K562 (cell line): ENCODE measurements around the gene LENEP. TPM values are rescaled to one million over a fixed set of nuclear protein-coding genes. Genes with fewer than 3 reads are reported as not detected.

ENCODE experiments used
- ATAC-seq: fragments of 200-7000 bp; cut with Tn5 transposase; 3 replicates; pipeline ENCODE4 v1.9.1; 2020; ENCODE audit warnings: moderate library complexity
- BruUV-seq: library from RNA; stranded (reverse); fragments of 400-500 nt; replicated peaks from 2 replicates; lab custom pipeline; 2021; lab: Mats Ljungman, UMichigan
- CTCF ChIA-PET: fragments of 300-600 bp; formaldehyde crosslinking; extraction: SDS; loops from one replicate; lab custom pipeline; 2021; ENCODE audit warnings: low intra/inter-chr PET ratio; lab: Yijun Ruan, JAX
- POLR2A ChIA-PET: fragments of 300-600, 350-650 bp; sonication (Branson Sonifier 250); formaldehyde crosslinking; extraction: SDS; loops from one replicate; lab custom pipeline; 2021; ENCODE audit warnings: antibody characterized with exemption, inconsistent platforms; lab: Yijun Ruan, JAX
- DNase-seq, 4 experiments: peaks; one replicate each; pipeline versions ENCODE4 v3.0.0 to v3.0.0-alpha.2; 2011 to 2018; ENCODE audit warnings: low spot score in 3 of 4, mixed read lengths in 3 of 4; ENCODE audit errors: extremely low read depth in 1 of 4
- FAIRE-seq: peaks from 2 replicates; lab custom pipeline; 2011; peaks lifted over from hg19 to GRCh38; lab: Jason Lieb, UNC
- H2AFZ ChIP-seq: 2 replicates; pipeline ENCODE4 v1.6.0; 2011; ENCODE audit warnings: low read depth, low read length, control low read depth, inconsistent platforms
- H3K27ac ChIP-seq: fragments of 200-600 bp; 3 replicates; pipeline ENCODE4 v1.8.0; 2011; ENCODE audit warnings: low read depth, mild to moderate bottlenecking, control low read depth, inconsistent platforms, low read length, moderate library complexity, mixed read lengths; ENCODE audit errors: extremely low read depth
- H3K27me3 ChIP-seq, 2 experiments: fragments of 300-600 bp in 1 of 2; 2 replicates in 1 of 2; 3 replicates in 1 of 2; pipeline versions ENCODE4 v1.6.0 to v1.8.0; 2011; ENCODE audit warnings: inconsistent platforms in 2 of 2, low read length in 2 of 2, mild to moderate bottlenecking in 1 of 2, mixed read lengths in 1 of 2, moderate library complexity in 1 of 2; ENCODE audit not compliant: control insufficient read depth in 2 of 2, insufficient read depth in 2 of 2
- H3K36me3 ChIP-seq: fragments of 300-600 bp; 3 replicates; pipeline ENCODE4 v1.8.0; 2011; ENCODE audit warnings: mild to moderate bottlenecking, low read length, inconsistent platforms; ENCODE audit not compliant: control insufficient read depth, insufficient read depth
- H3K4me1 ChIP-seq, 2 experiments: fragments of 200-600 bp in 1 of 2; replicated peaks in 1 of 2; 2 replicates in 1 of 2; 3 replicates in 1 of 2; pipeline versions ENCODE4 v1.5.1 to v1.8.0; 2011; ENCODE audit warnings: inconsistent platforms in 2 of 2, low read length in 2 of 2, mild to moderate bottlenecking in 1 of 2, mixed read lengths in 1 of 2, moderate library complexity in 1 of 2; ENCODE audit not compliant: control insufficient read depth in 2 of 2, insufficient read depth in 2 of 2
- H3K4me2 ChIP-seq: 2 replicates; pipeline ENCODE4 v1.6.1; 2011; ENCODE audit warnings: low read length, control low read depth, inconsistent platforms, mixed read lengths; ENCODE audit not compliant: insufficient read depth
- H3K4me3 ChIP-seq: fragments of 200-600 bp; sonication (generic), shearing (Covaris generic); 2 replicates; pipeline ENCODE4 v1.5.1; 2016; ENCODE audit warnings: control low read depth, inconsistent platforms
- H3K79me2 ChIP-seq: fragments of 200-600 bp; 3 replicates; pipeline ENCODE4 v1.8.0; 2011; ENCODE audit warnings: low read length, inconsistent platforms; ENCODE audit not compliant: control insufficient read depth, insufficient read depth
- H3K9ac ChIP-seq, 2 experiments: 2 replicates each; pipeline versions ENCODE4 v1.6.0 to v1.6.1; 2011; ENCODE audit warnings: low read depth in 2 of 2, low read length in 2 of 2, control low read depth in 1 of 2, inconsistent platforms in 1 of 2, mild to moderate bottlenecking in 1 of 2, mixed read lengths in 1 of 2; ENCODE audit not compliant: insufficient read depth in 1 of 2
- H3K9me1 ChIP-seq: one replicate; pipeline ENCODE4 v1.6.0; 2011; ENCODE audit warnings: inconsistent platforms, mild to moderate bottlenecking, low read length, moderate library complexity; ENCODE audit not compliant: control insufficient read depth, insufficient read depth
- H3K9me3 ChIP-seq: replicated peaks from 2 replicates; pipeline ENCODE4 v1.5.1; 2011; ENCODE audit warnings: low read depth, low read length, inconsistent platforms; ENCODE audit not compliant: control insufficient read depth, insufficient read depth
- H4K20me1 ChIP-seq: replicated peaks from 2 replicates; pipeline ENCODE4 v1.6.1; 2011; ENCODE audit warnings: low read length, inconsistent platforms, mixed read lengths; ENCODE audit not compliant: control insufficient read depth, insufficient read depth
- KDM5B ChIP-seq: fragments of 200-600 bp; sonication (generic); IDR thresholded peaks from 2 replicates; pipeline ENCODE4 v1.6.1; 2012; ENCODE audit warnings: low read depth, mild to moderate bottlenecking, moderate library complexity, low read length, control low read depth, inconsistent platforms; ENCODE audit not compliant: insufficient replicate concordance
- POLR2G ChIP-seq: fragments of 200-400 bp; formaldehyde crosslinking; IDR thresholded peaks from 2 replicates; pipeline ENCODE4 v1.6.1; 2017; ENCODE audit warnings: low read depth, mild to moderate bottlenecking, antibody characterized with exemption, low read length, moderate library complexity
- RBFOX2 ChIP-seq: fragments of 200-400 bp; formaldehyde crosslinking; IDR thresholded peaks from 2 replicates; pipeline ENCODE4 v1.6.1; 2017; ENCODE audit warnings: low read depth, mild to moderate bottlenecking, low read length, moderate library complexity
- WGBS: fragments of 100-300 bp; shearing (Covaris generic); methylation state at CpG from one replicate; pipeline ENCODE4 v1.1.6; 2016; ENCODE audit warnings: low coverage, mixed read lengths; ENCODE audit not compliant: insufficient coverage; ENCODE audit errors: missing lambda C conversion rate; 5-methylcytosine and 5-hydroxymethylcytosine counted together
- in situ Hi-C: fragments of 300-500 bp; cut with MboI; formaldehyde crosslinking; loops from 4 replicates; pipeline ENCODE4 v1.15.0; 2018; ENCODE audit warnings: inconsistent platforms, mixed read lengths
- intact Hi-C: fragments of 100-400 bp; cut with micrococcal nuclease; formaldehyde crosslinking; loops from 2 replicates; pipeline ENCODE4 v1.14.2; 2022
- polyA plus RNA-seq, 8 experiments: library from polyadenylated mRNA; depleted of rRNA in 4 of 8; stranded (reverse) in 5 of 8; unstranded in 3 of 8; fragments of >200 nt; fragmentation: Nextera tagmentation in 2 of 8; fragmentation: Illumina TruSeq in 1 of 8; extraction: Ambion mirVana in 2 of 8; extraction: Trizol in 1 of 8; gene quantifications; 2 replicates each; pipeline versions ENCODE4 v1.2.1 to v1.2.3, GENCODE V29; 2011 to 2014; ENCODE audit warnings: inconsistent platforms in 1 of 8, missing spikeins in 1 of 8
- total RNA-seq, 7 experiments: library from RNA; depleted of rRNA in 6 of 7; stranded (reverse); fragments of >200 nt in 6 of 7; fragmentation: Illumina TruSeq in 2 of 7; extraction: Trizol in 2 of 7; gene quantifications; 2 replicates each; pipeline versions ENCODE4 v1.2.1 to v1.2.3, GENCODE V29; 2011 to 2021; ENCODE audit warnings: low replicate concordance in 1 of 7

Gene LENEP
- total and polyA plus RNA-seq, 9 of the 15 experiments (the other 6 are each of a cell fraction or from before 2014, with no cell fraction given) = 0.23 to 0.87 (median 0.67) TPM; not detected in 5

GRCh38 chr1:154958681-154959425 is 34.5 kb upstream of the LENEP start:
- DNase-seq (no peak), FAIRE-seq (no peak), ATAC-seq (no peak)
- no peak overlapping the region for H3K27ac ChIP-seq
- no peak overlapping the region for H2AFZ ChIP-seq
- peak overlapping the region in 1 of 2 experiments; percentile 80; a peak in 2 of 4 replicates for H3K9ac ChIP-seq
- no peak overlapping the region for H3K4me2 ChIP-seq
- CTCF ChIA-PET = interaction anchor here (0.7 kb wide), 1 partner anchor 195 kb away, joined by 3 read pairs; no protein-coding TSS in a partner anchor
- H3K4me1 ChIP-seq = peaks cover 34 to 53% of the 10 kb centered on the region in 2 experiments
- TF ChIP-seq POLR2G = peak; percentile 22; the same call in 1 of the 2 replicates
- TF ChIP-seq RBFOX2 = peak; percentile 32
- TF ChIP-seq KDM5B = no peak
- intact Hi-C loops = no loop called here
- 94% methylated on average over 15 of the region's 16 CpGs for WGBS
- POLR2A ChIA-PET = interaction anchor here (0.6 to 7.0 kb wide), 4 partner anchors 8 to 344 kb away, joined by 3 to 80 read pairs (median 12); partner anchors contain the start of genes CKS1B and SHC1
- H3K36me3 ChIP-seq = peaks cover 35% of the 10 kb centered on the region; the same call in 2 of the 3 replicates
- no peaks in the 10 kb centered on the region for H4K20me1 ChIP-seq
- in situ Hi-C loops = loop anchor here (5.0 kb wide), 1 partner anchor 103 kb away; the partner anchor contains the start of gene EFNA4
- H3K4me3 ChIP-seq = no peak overlapping the region
- no TSS peak for BruUV-seq
- H3K9me1 ChIP-seq = no peaks in the 10 kb centered on the region
- H3K79me2 ChIP-seq = peaks cover 36% of the 10 kb centered on the region
- H3K9me3 ChIP-seq = no peaks in the 10 kb centered on the region
- no peaks in the 10 kb centered on the region for H3K27me3 ChIP-seq
